Islet of Langerhans (tissue), 1 donor: ENCODE results near the gene SMCO4.
"Not testable (repeated sequence)": the region's sequence is repeated elsewhere in the genome, so short reads cannot be mapped to it uniquely, and the experiment has no call there.

Experiments used
- FAIRE-seq: peaks from one replicate; lab custom pipeline; 2011; peaks lifted over from hg19 to GRCh38; lab: Jason Lieb, UNC

The SMCO4 gene

GRCh38 chr11:93476796-93477195, 66.4 kb downstream of the SMCO4 start:
- FAIRE-seq = no peak

GRCh38 chr11:93474123-93474522, 69.1 kb downstream of the SMCO4 start:
- FAIRE-seq = no peak

- no peak for FAIRE-seq
These were observed 74.9 kb downstream of the SMCO4 start for GRCh38 chr11:93468290-93468689.

GRCh38 chr11:93467054-93467453, 76.1 kb downstream of the SMCO4 start:
- no peak for FAIRE-seq

- FAIRE-seq = no peak
These were observed 78.2 kb downstream of the SMCO4 start for GRCh38 chr11:93464927-93465540.

- not testable (repeated sequence) for FAIRE-seq
These were observed 79.5 kb downstream of the SMCO4 start for GRCh38 chr11:93463666-93464065.

GRCh38 chr11:93458286-93458685, 84.9 kb downstream of the SMCO4 start:
- no peak for FAIRE-seq

GRCh38 chr11:93444617-93445073, 98.5 kb downstream of the SMCO4 start:
- FAIRE-seq = no peak

- FAIRE-seq = not testable (repeated sequence)
These were observed 100.0 kb downstream of the SMCO4 start for GRCh38 chr11:93443232-93443631.

- FAIRE-seq = no peak
These were observed 110.9 kb downstream of the SMCO4 start for GRCh38 chr11:93432247-93432646.
